ENCODE results near the gene FUZ. TPM values are rescaled to one million over a fixed set of nuclear protein-coding genes. Genes with fewer than 3 reads are reported as not detected.
A peak's percentile ranks its signal among the peaks of the same experiment; 100 is the strongest.

The FUZ gene
- total RNA-seq, 1 experiment from 2014 or later, result 1.1 TPM

DNA sequence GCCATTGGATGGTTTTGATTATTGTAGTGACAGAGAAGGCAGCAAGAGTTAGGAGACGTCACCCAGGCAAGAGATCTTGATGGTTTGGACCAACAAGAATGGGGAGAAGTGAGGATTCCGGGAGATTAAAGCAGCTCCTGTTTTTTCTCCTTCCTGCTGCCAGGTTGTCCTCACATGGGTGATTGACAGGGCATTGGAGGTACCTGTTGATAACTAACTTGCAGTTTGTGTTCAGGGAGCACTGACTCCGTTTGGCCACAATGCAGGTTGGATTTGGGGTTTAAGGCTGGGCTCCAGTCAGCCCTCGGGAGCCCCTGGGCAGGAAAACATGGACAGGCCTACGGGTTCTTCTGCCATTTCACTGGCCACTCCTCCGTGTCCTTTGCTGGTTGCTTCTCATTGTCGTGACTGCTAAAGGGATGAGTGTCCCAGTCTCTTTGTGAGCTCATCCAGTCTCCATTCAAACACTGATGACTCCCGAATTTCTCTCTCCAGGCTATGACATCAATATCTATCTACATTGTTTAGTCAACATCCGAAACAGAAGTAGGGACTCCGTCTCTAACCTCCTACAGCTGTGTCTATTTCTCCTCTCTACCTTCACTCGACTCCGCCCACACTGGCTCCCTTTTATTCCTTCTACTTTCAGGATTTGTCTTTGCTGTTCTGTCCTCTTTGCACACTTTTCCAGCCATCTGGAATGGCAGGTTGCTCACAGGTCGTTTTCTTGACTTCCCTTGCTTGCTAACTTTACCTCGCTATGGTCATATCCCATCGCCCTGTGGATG lies 36.5 kb upstream of the FUZ start:
- TF ChIP-seq, protein P1, sequence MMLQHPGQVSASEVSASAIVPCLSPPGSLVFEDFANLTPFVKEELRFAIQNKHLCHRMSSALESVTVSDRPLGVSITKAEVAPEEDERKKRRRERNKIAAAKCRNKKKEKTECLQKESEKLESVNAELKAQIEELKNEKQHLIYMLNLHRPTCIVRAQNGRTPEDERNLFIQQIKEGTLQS (IDR thresholded peaks at IDR 0.05), result no peak
- TF ChIP-seq RAD21 (IDR thresholded peaks at IDR 0.05; ENCODE audit: low read depth), result no peak
- no peak for TF ChIP-seq ELF1 (IDR thresholded peaks at IDR 0.05; ENCODE audit: borderline replicate concordance, low read depth)
- TF ChIP-seq POLR2AphosphoS5 (IDR thresholded peaks at IDR 0.05; ENCODE audit: low read depth, low read length), result no peak
- TF ChIP-seq YY1 (IDR thresholded peaks at IDR 0.05; ENCODE audit: extremely low read depth, insufficient replicate concordance, low read depth, low read length), result no peak
- no peak for TF ChIP-seq TCF7L2 (IDR thresholded peaks at IDR 0.05; ENCODE audit: borderline replicate concordance, extremely low read depth, insufficient read depth, insufficient read length)
- no peak for TF ChIP-seq SRF (IDR thresholded peaks at IDR 0.05; ENCODE audit: low read depth)
- TF ChIP-seq POLR2A (IDR thresholded peaks at IDR 0.05; ENCODE audit: borderline replicate concordance, extremely low read depth, insufficient read depth, insufficient read length), result no peak
- TF ChIP-seq, protein P2, sequence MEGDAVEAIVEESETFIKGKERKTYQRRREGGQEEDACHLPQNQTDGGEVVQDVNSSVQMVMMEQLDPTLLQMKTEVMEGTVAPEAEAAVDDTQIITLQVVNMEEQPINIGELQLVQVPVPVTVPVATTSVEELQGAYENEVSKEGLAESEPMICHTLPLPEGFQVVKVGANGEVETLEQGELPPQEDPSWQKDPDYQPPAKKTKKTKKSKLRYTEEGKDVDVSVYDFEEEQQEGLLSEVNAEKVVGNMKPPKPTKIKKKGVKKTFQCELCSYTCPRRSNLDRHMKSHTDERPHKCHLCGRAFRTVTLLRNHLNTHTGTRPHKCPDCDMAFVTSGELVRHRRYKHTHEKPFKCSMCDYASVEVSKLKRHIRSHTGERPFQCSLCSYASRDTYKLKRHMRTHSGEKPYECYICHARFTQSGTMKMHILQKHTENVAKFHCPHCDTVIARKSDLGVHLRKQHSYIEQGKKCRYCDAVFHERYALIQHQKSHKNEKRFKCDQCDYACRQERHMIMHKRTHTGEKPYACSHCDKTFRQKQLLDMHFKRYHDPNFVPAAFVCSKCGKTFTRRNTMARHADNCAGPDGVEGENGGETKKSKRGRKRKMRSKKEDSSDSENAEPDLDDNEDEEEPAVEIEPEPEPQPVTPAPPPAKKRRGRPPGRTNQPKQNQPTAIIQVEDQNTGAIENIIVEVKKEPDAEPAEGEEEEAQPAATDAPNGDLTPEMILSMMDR (IDR thresholded peaks at IDR 0.05 in 2 of 3, conservative IDR thresholded peaks at IDR 0.05 in 1 of 3; ENCODE audit: borderline replicate concordance in 1 of 3, insufficient read depth in 1 of 3, low read depth in 2 of 3, low read length in 2 of 3), result no peak
- TF ChIP-seq, protein P3, sequence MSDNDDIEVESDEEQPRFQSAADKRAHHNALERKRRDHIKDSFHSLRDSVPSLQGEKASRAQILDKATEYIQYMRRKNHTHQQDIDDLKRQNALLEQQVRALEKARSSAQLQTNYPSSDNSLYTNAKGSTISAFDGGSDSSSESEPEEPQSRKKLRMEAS (IDR thresholded peaks at IDR 0.05), result no peak
- no peak for TF ChIP-seq JUND (IDR thresholded peaks at IDR 0.05)
- TF ChIP-seq, protein P4, sequence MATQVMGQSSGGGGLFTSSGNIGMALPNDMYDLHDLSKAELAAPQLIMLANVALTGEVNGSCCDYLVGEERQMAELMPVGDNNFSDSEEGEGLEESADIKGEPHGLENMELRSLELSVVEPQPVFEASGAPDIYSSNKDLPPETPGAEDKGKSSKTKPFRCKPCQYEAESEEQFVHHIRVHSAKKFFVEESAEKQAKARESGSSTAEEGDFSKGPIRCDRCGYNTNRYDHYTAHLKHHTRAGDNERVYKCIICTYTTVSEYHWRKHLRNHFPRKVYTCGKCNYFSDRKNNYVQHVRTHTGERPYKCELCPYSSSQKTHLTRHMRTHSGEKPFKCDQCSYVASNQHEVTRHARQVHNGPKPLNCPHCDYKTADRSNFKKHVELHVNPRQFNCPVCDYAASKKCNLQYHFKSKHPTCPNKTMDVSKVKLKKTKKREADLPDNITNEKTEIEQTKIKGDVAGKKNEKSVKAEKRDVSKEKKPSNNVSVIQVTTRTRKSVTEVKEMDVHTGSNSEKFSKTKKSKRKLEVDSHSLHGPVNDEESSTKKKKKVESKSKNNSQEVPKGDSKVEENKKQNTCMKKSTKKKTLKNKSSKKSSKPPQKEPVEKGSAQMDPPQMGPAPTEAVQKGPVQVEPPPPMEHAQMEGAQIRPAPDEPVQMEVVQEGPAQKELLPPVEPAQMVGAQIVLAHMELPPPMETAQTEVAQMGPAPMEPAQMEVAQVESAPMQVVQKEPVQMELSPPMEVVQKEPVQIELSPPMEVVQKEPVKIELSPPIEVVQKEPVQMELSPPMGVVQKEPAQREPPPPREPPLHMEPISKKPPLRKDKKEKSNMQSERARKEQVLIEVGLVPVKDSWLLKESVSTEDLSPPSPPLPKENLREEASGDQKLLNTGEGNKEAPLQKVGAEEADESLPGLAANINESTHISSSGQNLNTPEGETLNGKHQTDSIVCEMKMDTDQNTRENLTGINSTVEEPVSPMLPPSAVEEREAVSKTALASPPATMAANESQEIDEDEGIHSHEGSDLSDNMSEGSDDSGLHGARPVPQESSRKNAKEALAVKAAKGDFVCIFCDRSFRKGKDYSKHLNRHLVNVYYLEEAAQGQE (IDR thresholded peaks at IDR 0.05; ENCODE audit: low read depth), result no peak
- no peak for TF ChIP-seq CBX3 (IDR thresholded peaks at IDR 0.05; ENCODE audit: low read depth)
- TF ChIP-seq FOSL1 (IDR thresholded peaks at IDR 0.05; ENCODE audit: low read depth), result no peak
- TF ChIP-seq EZH2phosphoT487 (IDR thresholded peaks at IDR 0.05; ENCODE audit: borderline replicate concordance), result no peak
- no peak for TF ChIP-seq EGR1 (IDR thresholded peaks at IDR 0.05; ENCODE audit: low read depth)
- Histone ChIP-seq H3K9me2 (ENCODE audit: insufficient read depth) (no peaks in the 10 kb centered on the region), H3K27ac (ENCODE audit: low read depth, low read length) (peak overlapping the region; percentile 91), H4K20me1 (ENCODE audit: insufficient read depth) (no peaks in the 10 kb centered on the region), H3K9me3 (ENCODE audit: control insufficient read depth in 1 of 2, insufficient read depth in 1 of 2, low read depth in 1 of 2, low read length in 2 of 2) (no peaks in the 10 kb centered on the region), H3K4me2 (ENCODE audit: low read length) (peak overlapping the region; percentile 98), H3K4me1 (ENCODE audit: control insufficient read depth in 1 of 2, insufficient read depth in 2 of 2, low read length in 2 of 2) (peaks cover 34 to 42% of the 10 kb centered on the region in 2 experiments), H3K9ac (ENCODE audit: low read length) (peak overlapping the region; percentile 97; the same call in 1 of the 2 replicates), H3K27me3 (ENCODE audit: insufficient read depth, low read length) (no peaks in the 10 kb centered on the region), H3K79me2 (ENCODE audit: insufficient read depth, low read length) (peaks cover 30% of the 10 kb centered on the region), H2AFZ (ENCODE audit: low read depth, low read length, poor library complexity, severe bottlenecking) (no peak overlapping the region), H3K36me3 (ENCODE audit: control insufficient read depth in 1 of 2, insufficient read depth in 2 of 2, low read length in 2 of 2) (no peaks in the 10 kb centered on the region; a peak in 2 of 4 replicates), H3K4me3 (replicated peaks in 1 of 2; ENCODE audit: low read depth in 1 of 2, low read length in 2 of 2) (peak overlapping the region; percentile 85 to 90)
- TSS peak; percentile 54 for BruUV-seq (replicated peaks)
- ChIA-PET RAD21 (ENCODE audit: low non-redundant PET in 1 of 2, low total read pairs in 2 of 2, uncharacterized antibody in 2 of 2, unreplicated experiment in 2 of 2) (no interaction called here), POLR2A (interaction anchor here (0.5 to 2.5 kb wide), 8 partner anchors 16 to 173 kb away, joined by 4 to 13 read pairs (median 5); partner anchors contain the start of genes AKT1S1, MED25, PRMT1 and TBC1D17), CTCF (interaction anchor here (0.9 kb wide), 1 partner anchor 99 kb away, joined by 3 read pairs; no protein-coding TSS in a partner anchor)
- intact Hi-C loops (cut with micrococcal nuclease), result no loop called here
- DNase-seq (ENCODE audit: low read depth, low spot score), result no peak
- no peak for ATAC-seq

All from HCT116 (cell line).